Endothelial cell of umbilical vein (primary cell): ENCODE data around the gene RPL3. TPM values are rescaled to one million over a fixed set of nuclear protein-coding genes. Genes with fewer than 3 reads are reported as not detected.

Source experiments
- BruUV-seq: library from RNA; stranded (reverse); fragments of 400-500 nt; replicated peaks from 2 replicates; lab custom pipeline; 2021; lab: Mats Ljungman, UMichigan
- CTCF ChIA-PET: fragments of 300-600, 350-600 bp; sonication (Branson Sonifier 250); formaldehyde crosslinking; loops from one replicate; lab custom pipeline; 2021; ENCODE audit warnings: antibody characterized with exemption, inconsistent platforms; lab: Charles Lee
- POLR2A ChIA-PET: fragments of 300-600, 350-600 bp; sonication (Branson Sonifier 250); formaldehyde crosslinking; loops from one replicate; lab custom pipeline; 2021; ENCODE audit warnings: antibody characterized with exemption, inconsistent platforms; lab: Charles Lee
- DNase-seq: peaks from one replicate; pipeline ENCODE4 v3.0.0-alpha.2; 2011; ENCODE audit warnings: low read depth, low spot score
- FAIRE-seq: peaks from 2 replicates; lab custom pipeline; 2011; peaks lifted over from hg19 to GRCh38; lab: Jason Lieb, UNC
- H2AFZ ChIP-seq: 2 replicates; pipeline ENCODE4 v1.6.0; 2012; ENCODE audit warnings: low read depth, low read length, control low read depth, inconsistent platforms
- H3K27ac ChIP-seq: 2 replicates; pipeline ENCODE4 v1.5.1; 2011; ENCODE audit warnings: low read depth, mild to moderate bottlenecking, control low read depth, low read length, moderate library complexity; ENCODE audit not compliant: insufficient read depth
- H3K27me3 ChIP-seq, 2 experiments: 2 replicates each; pipeline versions ENCODE4 v1.6.0 to v1.6.1; 2011; ENCODE audit warnings: low read length in 2 of 2, mixed read lengths in 1 of 2; ENCODE audit not compliant: control insufficient read depth in 2 of 2, insufficient read depth in 2 of 2
- H3K36me3 ChIP-seq, 2 experiments: 2 replicates in 1 of 2; 3 replicates in 1 of 2; pipeline ENCODE4 v1.5.1; 2011; ENCODE audit warnings: low read length in 2 of 2, mild to moderate bottlenecking in 1 of 2, moderate library complexity in 1 of 2; ENCODE audit not compliant: control insufficient read depth in 2 of 2, insufficient read depth in 2 of 2; ENCODE audit errors: extremely low read depth in 1 of 2
- H3K4me1 ChIP-seq: 3 replicates; pipeline ENCODE4 v1.5.1; 2011; ENCODE audit warnings: mild to moderate bottlenecking, low read length; ENCODE audit not compliant: control insufficient read depth, insufficient read depth; ENCODE audit errors: extremely low read depth
- H3K4me2 ChIP-seq: 2 replicates; pipeline ENCODE4 v1.6.1; 2011; ENCODE audit warnings: low read length, control low read depth, mixed read lengths; ENCODE audit not compliant: insufficient read depth
- H3K4me3 ChIP-seq, 3 experiments: fragments of 200-600 bp in 1 of 3; sonication (generic), shearing (Covaris generic) in 1 of 3; replicated peaks in 1 of 3; 2 replicates each; pipeline ENCODE4 v1.5.1; 2011 to 2016; ENCODE audit warnings: control low read depth in 3 of 3, low read length in 3 of 3, mild to moderate bottlenecking in 2 of 3, inconsistent platforms in 1 of 3, low read depth in 1 of 3, moderate library complexity in 1 of 3; ENCODE audit not compliant: insufficient read depth in 1 of 3
- H3K79me2 ChIP-seq: 2 replicates; pipeline ENCODE4 v1.6.0; 2012; ENCODE audit warnings: low read length, inconsistent platforms; ENCODE audit not compliant: control insufficient read depth, insufficient read depth
- H3K9ac ChIP-seq: replicated peaks from 2 replicates; pipeline ENCODE3; 2011; ENCODE audit warnings: low read length, control low read depth; ENCODE audit not compliant: insufficient read depth; ENCODE audit errors: extremely low read depth
- H3K9me1 ChIP-seq: replicated peaks from 3 replicates; pipeline ENCODE4 v1.6.0; 2011; ENCODE audit warnings: mild to moderate bottlenecking, low read length; ENCODE audit not compliant: control insufficient read depth, insufficient read depth; ENCODE audit errors: extremely low read depth
- H3K9me3 ChIP-seq: replicated peaks from 2 replicates; pipeline ENCODE4 v1.5.1; 2012; ENCODE audit warnings: low read length, inconsistent platforms; ENCODE audit not compliant: control insufficient read depth, insufficient read depth
- H4K20me1 ChIP-seq: replicated peaks from 2 replicates; pipeline ENCODE3; 2011; ENCODE audit warnings: mild to moderate bottlenecking, low read length; ENCODE audit not compliant: control insufficient read depth, insufficient read depth; ENCODE audit errors: extremely low read depth
- EZH2 ChIP-seq: IDR thresholded peaks from 2 replicates; pipeline ENCODE4 v1.6.1; 2012; ENCODE audit warnings: borderline replicate concordance, low read depth, mild to moderate bottlenecking, moderate library complexity, low read length, inconsistent platforms; ENCODE audit not compliant: severe bottlenecking
- FOS ChIP-seq: IDR thresholded peaks from 2 replicates; pipeline ENCODE4 v1.6.1; 2011; ENCODE audit warnings: mild to moderate bottlenecking, low read length, moderate library complexity, borderline replicate concordance; ENCODE audit not compliant: insufficient read depth
- GATA2 ChIP-seq: IDR thresholded peaks from 2 replicates; pipeline ENCODE4 v1.7.0; 2011; ENCODE audit warnings: low read depth, mild to moderate bottlenecking, moderate library complexity, mixed read lengths, low read length; ENCODE audit not compliant: insufficient read length, insufficient read depth
- JUN ChIP-seq: IDR thresholded peaks from 2 replicates; pipeline ENCODE4 v1.6.1; 2011; ENCODE audit warnings: borderline replicate concordance, low read depth; ENCODE audit not compliant: insufficient read length, insufficient read depth
- MYC ChIP-seq: IDR thresholded peaks from one replicate; pipeline ENCODE4 v1.6.1; 2011; ENCODE audit warnings: mild to moderate bottlenecking, low read depth, low read length
- POLR2A ChIP-seq: IDR thresholded peaks from 2 replicates; pipeline ENCODE4 v1.6.1; 2012; ENCODE audit warnings: low read depth, mild to moderate bottlenecking, control low read depth, low read length
- POLR2AphosphoS5 ChIP-seq: IDR thresholded peaks from 2 replicates; pipeline ENCODE4 v1.6.1; 2012; ENCODE audit warnings: low read depth, mild to moderate bottlenecking, control low read depth, low read length, moderate library complexity; ENCODE audit not compliant: insufficient read depth
- dilution Hi-C: fragments of 300-500 bp; cut with MboI; formaldehyde crosslinking; loops from one replicate; pipeline ENCODE4 v1.15.0; 2019; ENCODE audit warnings: low sequenced_read_pairs; ENCODE audit not compliant: extremely low pct_ligation_motif_present
- intact Hi-C: fragments of 100-400 bp; cut with micrococcal nuclease; formaldehyde crosslinking; loops from one replicate; pipeline ENCODE4 v1.10.0; 2022
- polyA plus RNA-seq, 4 experiments: library from polyadenylated mRNA; depleted of rRNA in 3 of 4; stranded (reverse) in 3 of 4; unstranded in 1 of 4; fragments of >200 nt; gene quantifications; 2 replicates each; pipeline versions ENCODE4 v1.2.1 to v1.2.3, GENCODE V29; 2011 to 2012; ENCODE audit warnings: missing spikeins in 1 of 4
- total RNA-seq: library from RNA; stranded (reverse); gene quantifications from 2 replicates; pipeline ENCODE4 v1.2.3, GENCODE V29; 2021
- TF ChIP-seq, protein P1 (sequence below), 2 donors: IDR thresholded peaks; 1 replicate in 1 of 2; 2 replicates in 1 of 2; pipeline ENCODE4 v1.5.1; 2011; ENCODE audit warnings: low read length in 2 of 2, mild to moderate bottlenecking in 2 of 2, moderate library complexity in 2 of 2, control low read depth in 1 of 2, inconsistent platforms in 1 of 2, low read depth in 1 of 2; ENCODE audit not compliant: insufficient read depth in 1 of 2; ENCODE audit errors: extremely low read depth in 1 of 2
- TF ChIP-seq, protein P2 (sequence below): IDR thresholded peaks from 2 replicates; pipeline ENCODE4 v1.6.1; 2011; ENCODE audit not compliant: insufficient read depth, insufficient read length

Gene RPL3
- total and polyA plus RNA-seq, 2 donors (not counting 3 experiments of a cell fraction or from before 2014, with no cell fraction given), result 1,954 to 4,065 TPM

DNA sequence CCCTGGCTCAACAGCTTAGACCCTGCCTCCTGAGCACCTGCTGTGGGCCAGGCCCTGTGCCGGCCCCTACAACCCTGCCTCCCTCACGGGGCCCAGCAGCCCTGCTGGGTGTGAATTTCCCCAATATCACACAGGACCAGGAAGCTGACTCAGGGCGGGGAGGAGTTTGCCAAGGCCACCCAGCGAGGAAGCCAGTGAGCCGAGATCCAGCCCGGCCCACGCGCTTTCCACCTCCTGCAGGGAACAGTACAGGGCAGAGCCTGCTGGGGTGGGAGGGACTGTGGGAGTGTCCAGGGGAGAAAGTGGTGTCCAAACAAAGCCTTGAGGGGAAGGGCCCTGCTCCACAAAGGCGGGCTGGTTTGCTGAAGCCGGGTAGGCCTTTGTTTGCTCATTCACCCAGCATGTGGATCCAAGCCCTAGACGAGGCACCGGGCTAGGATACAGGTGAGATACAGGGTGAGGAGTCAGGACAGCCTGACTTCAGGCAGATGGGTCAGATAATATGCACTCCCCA is 26.8 kb downstream of the RPL3 start:
- H3K9ac ChIP-seq, result peak overlapping the region; percentile 56
- H3K36me3 ChIP-seq, result no peaks in the 10 kb centered on the region
- BruUV-seq, result no TSS peak
- FAIRE-seq (peak; percentile 100), DNase-seq (peak; percentile 96)
- no peaks in the 10 kb centered on the region for H3K79me2 ChIP-seq
- no peak overlapping the region for H3K4me2 ChIP-seq
- POLR2A ChIA-PET, result interaction anchor here (0.8 to 1.7 kb wide), 2 partner anchors 9 to 48 kb away, joined by 3 to 7 read pairs; partner anchors contain the start of gene PDGFB
- no peak overlapping the region for H3K4me3 ChIP-seq
- no peaks in the 10 kb centered on the region for H3K9me3 ChIP-seq
- peak overlapping the region; percentile 58 for H2AFZ ChIP-seq
- dilution Hi-C loops, result no loop called here
- no peaks in the 10 kb centered on the region for H3K27me3 ChIP-seq
- no peaks in the 10 kb centered on the region for H3K9me1 ChIP-seq
- peaks cover 17% of the 10 kb centered on the region for H3K4me1 ChIP-seq
- intact Hi-C loops, result loop anchor here (1.0 kb wide), 2 partner anchors 9 to 19 kb away; no protein-coding TSS in a partner anchor
- CTCF ChIA-PET, result interaction anchor here (0.7 to 2.5 kb wide), 10 partner anchors 9 to 76 kb away, joined by 3 to 12 read pairs (median 6); partner anchors contain the start of gene PDGFB
- peak overlapping the region; percentile 85 for H3K27ac ChIP-seq
- TF ChIP-seq POLR2AphosphoS5 (peak; percentile 64), GATA2 (no peak), FOS (peak; percentile 85), JUN (peak; percentile 39), EZH2 (no peak), MYC (no peak), POLR2A (peak; percentile 56)
- TF ChIP-seq, protein P1, sequence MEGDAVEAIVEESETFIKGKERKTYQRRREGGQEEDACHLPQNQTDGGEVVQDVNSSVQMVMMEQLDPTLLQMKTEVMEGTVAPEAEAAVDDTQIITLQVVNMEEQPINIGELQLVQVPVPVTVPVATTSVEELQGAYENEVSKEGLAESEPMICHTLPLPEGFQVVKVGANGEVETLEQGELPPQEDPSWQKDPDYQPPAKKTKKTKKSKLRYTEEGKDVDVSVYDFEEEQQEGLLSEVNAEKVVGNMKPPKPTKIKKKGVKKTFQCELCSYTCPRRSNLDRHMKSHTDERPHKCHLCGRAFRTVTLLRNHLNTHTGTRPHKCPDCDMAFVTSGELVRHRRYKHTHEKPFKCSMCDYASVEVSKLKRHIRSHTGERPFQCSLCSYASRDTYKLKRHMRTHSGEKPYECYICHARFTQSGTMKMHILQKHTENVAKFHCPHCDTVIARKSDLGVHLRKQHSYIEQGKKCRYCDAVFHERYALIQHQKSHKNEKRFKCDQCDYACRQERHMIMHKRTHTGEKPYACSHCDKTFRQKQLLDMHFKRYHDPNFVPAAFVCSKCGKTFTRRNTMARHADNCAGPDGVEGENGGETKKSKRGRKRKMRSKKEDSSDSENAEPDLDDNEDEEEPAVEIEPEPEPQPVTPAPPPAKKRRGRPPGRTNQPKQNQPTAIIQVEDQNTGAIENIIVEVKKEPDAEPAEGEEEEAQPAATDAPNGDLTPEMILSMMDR (IDR thresholded peaks at IDR 0.05; ENCODE audit: extremely low read depth in 1 of 2, insufficient read depth in 1 of 2, low read depth in 1 of 2, low read length in 2 of 2), result no peak
- TF ChIP-seq, protein P2, sequence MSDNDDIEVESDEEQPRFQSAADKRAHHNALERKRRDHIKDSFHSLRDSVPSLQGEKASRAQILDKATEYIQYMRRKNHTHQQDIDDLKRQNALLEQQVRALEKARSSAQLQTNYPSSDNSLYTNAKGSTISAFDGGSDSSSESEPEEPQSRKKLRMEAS, result no peak
- no peaks in the 10 kb centered on the region for H4K20me1 ChIP-seq
